HG03565 (cell line): ENCODE results near the gene USH1G.
"Not testable (repeated sequence)": the region's sequence is repeated elsewhere in the genome, so short reads cannot be mapped to it uniquely, and the experiment has no call there.

Source experiments
- ATAC-seq: cut with Tn5 transposase; IDR thresholded peaks from one replicate; pipeline ENCODE4 v1.9.1; 2021; ENCODE audit warnings: mild to moderate bottlenecking, moderate library complexity; ENCODE audit not compliant: unreplicated experiment

Gene USH1G

GRCh38 chr17:74877592-74878548 lies 45.2 kb downstream of the USH1G start:
- ATAC-seq = no peak

GRCh38 chr17:74875977-74876593 lies 47.0 kb downstream of the USH1G start:
- no peak for ATAC-seq

- no peak for ATAC-seq
Measured at GRCh38 chr17:74875155-74875976, 47.7 kb downstream of the USH1G start.

GRCh38 chr17:74874615-74875037 lies 48.4 kb downstream of the USH1G start:
- no peak for ATAC-seq

- ATAC-seq = no peak
Measured at GRCh38 chr17:74873874-74874614, 49.0 kb downstream of the USH1G start.

GRCh38 chr17:74873037-74873873 lies 49.8 kb downstream of the USH1G start:
- ATAC-seq = peak; percentile 82

GRCh38 chr17:74872313-74873036 lies 50.6 kb downstream of the USH1G start, which contains the start of gene FDXR:
TSS of gene FDXR (minus strand) at chr17:74872994. CDS start at chr17:74872944, 50 bp downstream.
- ATAC-seq = peak; percentile 40

- ATAC-seq = no peak
Measured at GRCh38 chr17:74871356-74872076, 51.5 kb downstream of the USH1G start.

GRCh38 chr17:74870512-74870911 lies 52.5 kb downstream of the USH1G start:
- no peak for ATAC-seq

GRCh38 chr17:74870028-74870427 lies 53.0 kb downstream of the USH1G start:
- not testable (repeated sequence) for ATAC-seq

GRCh38 chr17:74868908-74869255 lies 54.2 kb downstream of the USH1G start:
- ATAC-seq = no peak

GRCh38 chr17:74868251-74868907 lies 54.7 kb downstream of the USH1G start:
- ATAC-seq = no peak

- ATAC-seq = no peak
Measured at GRCh38 chr17:74866198-74866835, 56.7 kb downstream of the USH1G start.
